Measurements from ENCODE around the gene CMSS1.

DNA sequence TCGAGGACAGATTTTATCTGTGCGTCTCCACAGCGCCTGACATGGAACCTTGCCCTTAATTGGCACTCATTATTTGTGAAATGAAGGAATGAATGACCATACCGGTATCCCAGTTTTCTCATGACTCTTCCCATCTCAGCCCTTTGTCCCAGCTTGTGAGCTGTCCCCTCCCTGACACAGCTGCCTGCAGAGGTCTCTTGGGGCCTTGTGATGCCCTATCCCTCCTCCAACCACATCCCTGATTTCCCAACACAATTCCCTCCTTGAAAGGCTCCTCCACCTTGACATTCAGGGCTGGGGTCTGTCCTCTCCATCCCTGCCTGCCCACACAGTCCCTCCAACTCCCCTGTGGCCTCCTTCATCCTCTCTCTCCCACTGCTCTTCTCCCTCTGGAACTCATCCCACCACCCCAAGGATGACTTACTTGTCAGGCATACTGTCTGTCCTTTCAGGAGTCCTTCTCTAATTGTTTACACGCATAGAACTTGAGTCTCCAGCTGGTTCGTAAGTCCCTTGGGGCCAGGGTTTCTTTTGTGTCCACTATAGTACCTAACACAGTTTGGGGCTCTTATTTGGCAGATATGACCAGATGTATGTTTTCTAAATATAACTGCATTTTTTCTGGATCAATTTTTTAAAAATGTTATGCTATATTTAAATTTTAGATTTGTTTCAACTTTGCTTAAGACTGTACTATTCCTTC is 332.2 kb downstream of the CMSS1 start:
- TF ChIP-seq, protein P1, sequence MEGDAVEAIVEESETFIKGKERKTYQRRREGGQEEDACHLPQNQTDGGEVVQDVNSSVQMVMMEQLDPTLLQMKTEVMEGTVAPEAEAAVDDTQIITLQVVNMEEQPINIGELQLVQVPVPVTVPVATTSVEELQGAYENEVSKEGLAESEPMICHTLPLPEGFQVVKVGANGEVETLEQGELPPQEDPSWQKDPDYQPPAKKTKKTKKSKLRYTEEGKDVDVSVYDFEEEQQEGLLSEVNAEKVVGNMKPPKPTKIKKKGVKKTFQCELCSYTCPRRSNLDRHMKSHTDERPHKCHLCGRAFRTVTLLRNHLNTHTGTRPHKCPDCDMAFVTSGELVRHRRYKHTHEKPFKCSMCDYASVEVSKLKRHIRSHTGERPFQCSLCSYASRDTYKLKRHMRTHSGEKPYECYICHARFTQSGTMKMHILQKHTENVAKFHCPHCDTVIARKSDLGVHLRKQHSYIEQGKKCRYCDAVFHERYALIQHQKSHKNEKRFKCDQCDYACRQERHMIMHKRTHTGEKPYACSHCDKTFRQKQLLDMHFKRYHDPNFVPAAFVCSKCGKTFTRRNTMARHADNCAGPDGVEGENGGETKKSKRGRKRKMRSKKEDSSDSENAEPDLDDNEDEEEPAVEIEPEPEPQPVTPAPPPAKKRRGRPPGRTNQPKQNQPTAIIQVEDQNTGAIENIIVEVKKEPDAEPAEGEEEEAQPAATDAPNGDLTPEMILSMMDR (CRISPR knock-in tag; IDR thresholded peaks at IDR 0.05): no peak
- TF ChIP-seq KAT7 (CRISPR knock-in tag; IDR thresholded peaks at IDR 0.05; ENCODE audit: borderline replicate concordance) (no peak), KDM1A (CRISPR knock-in tag; IDR thresholded peaks at IDR 0.05) (no peak), NFYB (CRISPR knock-in tag; IDR thresholded peaks at IDR 0.05) (no peak), ZNF577 (CRISPR knock-in tag; IDR thresholded peaks at IDR 0.05; ENCODE audit: borderline replicate concordance, low read depth) (no peak), ZNF501 (CRISPR knock-in tag; IDR thresholded peaks at IDR 0.05) (no peak)
- TF ChIP-seq, protein P2, sequence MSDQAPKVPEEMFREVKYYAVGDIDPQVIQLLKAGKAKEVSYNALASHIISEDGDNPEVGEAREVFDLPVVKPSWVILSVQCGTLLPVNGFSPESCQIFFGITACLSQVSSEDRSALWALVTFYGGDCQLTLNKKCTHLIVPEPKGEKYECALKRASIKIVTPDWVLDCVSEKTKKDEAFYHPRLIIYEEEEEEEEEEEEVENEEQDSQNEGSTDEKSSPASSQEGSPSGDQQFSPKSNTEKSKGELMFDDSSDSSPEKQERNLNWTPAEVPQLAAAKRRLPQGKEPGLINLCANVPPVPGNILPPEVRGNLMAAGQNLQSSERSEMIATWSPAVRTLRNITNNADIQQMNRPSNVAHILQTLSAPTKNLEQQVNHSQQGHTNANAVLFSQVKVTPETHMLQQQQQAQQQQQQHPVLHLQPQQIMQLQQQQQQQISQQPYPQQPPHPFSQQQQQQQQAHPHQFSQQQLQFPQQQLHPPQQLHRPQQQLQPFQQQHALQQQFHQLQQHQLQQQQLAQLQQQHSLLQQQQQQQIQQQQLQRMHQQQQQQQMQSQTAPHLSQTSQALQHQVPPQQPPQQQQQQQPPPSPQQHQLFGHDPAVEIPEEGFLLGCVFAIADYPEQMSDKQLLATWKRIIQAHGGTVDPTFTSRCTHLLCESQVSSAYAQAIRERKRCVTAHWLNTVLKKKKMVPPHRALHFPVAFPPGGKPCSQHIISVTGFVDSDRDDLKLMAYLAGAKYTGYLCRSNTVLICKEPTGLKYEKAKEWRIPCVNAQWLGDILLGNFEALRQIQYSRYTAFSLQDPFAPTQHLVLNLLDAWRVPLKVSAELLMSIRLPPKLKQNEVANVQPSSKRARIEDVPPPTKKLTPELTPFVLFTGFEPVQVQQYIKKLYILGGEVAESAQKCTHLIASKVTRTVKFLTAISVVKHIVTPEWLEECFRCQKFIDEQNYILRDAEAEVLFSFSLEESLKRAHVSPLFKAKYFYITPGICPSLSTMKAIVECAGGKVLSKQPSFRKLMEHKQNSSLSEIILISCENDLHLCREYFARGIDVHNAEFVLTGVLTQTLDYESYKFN (CRISPR knock-in tag; conservative IDR thresholded peaks at IDR 0.05): no peak
- TF ChIP-seq, protein P3, sequence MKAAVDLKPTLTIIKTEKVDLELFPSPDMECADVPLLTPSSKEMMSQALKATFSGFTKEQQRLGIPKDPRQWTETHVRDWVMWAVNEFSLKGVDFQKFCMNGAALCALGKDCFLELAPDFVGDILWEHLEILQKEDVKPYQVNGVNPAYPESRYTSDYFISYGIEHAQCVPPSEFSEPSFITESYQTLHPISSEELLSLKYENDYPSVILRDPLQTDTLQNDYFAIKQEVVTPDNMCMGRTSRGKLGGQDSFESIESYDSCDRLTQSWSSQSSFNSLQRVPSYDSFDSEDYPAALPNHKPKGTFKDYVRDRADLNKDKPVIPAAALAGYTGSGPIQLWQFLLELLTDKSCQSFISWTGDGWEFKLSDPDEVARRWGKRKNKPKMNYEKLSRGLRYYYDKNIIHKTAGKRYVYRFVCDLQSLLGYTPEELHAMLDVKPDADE (CRISPR knock-in tag; IDR thresholded peaks at IDR 0.05): no peak

All from HepG2 (cell line).